ENCODE measurements around the gene SHROOM3. TPM values are rescaled to one million over a fixed set of nuclear protein-coding genes. Genes with fewer than 3 reads are reported as not detected.

SHROOM3 gene
- total and polyA plus RNA-seq, 4 donors = 4.7 to 25.8 (median 8.7) TPM

DNA sequence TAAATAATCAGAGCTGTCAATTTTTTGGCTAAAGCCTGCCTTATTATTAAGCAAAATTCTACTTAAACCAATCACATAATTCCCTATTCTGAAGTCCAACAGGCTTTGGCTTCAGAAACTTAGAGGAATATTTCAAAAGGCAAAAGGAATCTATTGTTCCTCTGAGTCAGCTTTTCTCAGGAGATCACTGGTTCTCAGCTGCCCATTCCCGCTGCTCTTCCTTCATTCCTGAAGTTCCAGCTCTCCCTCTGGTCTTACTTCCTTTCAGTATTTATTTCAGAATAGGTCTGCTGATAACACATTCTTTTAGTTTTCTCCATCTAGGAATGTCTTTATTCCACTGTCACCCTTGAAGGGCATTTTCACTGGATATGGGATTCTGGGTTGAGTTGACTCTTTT lies 329.2 kb downstream of the SHROOM3 start:
- no peaks in the 10 kb centered on the region for H3K4me1 ChIP-seq (ENCODE audit: control insufficient read depth in 4 of 4, insufficient read depth in 4 of 4, low read length in 3 of 4)
- no peak overlapping the region for H3K9ac ChIP-seq (ENCODE audit: low read depth in 1 of 2, low read length in 2 of 2)
- H3K9me3 ChIP-seq (ENCODE audit: control insufficient read depth in 4 of 4, low read length in 3 of 4) = no peaks in the 10 kb centered on the region
- peaks cover 0 to 21% (median 14%) of the 10 kb centered on the region in 4 donors for H3K36me3 ChIP-seq (ENCODE audit: control insufficient read depth in 4 of 4, insufficient read depth in 3 of 4, low read depth in 1 of 4, low read length in 3 of 4)
- H3K4me3 ChIP-seq (ENCODE audit: low read depth in 1 of 3, low read length in 3 of 3) = no peak overlapping the region
- TF ChIP-seq, protein P1, sequence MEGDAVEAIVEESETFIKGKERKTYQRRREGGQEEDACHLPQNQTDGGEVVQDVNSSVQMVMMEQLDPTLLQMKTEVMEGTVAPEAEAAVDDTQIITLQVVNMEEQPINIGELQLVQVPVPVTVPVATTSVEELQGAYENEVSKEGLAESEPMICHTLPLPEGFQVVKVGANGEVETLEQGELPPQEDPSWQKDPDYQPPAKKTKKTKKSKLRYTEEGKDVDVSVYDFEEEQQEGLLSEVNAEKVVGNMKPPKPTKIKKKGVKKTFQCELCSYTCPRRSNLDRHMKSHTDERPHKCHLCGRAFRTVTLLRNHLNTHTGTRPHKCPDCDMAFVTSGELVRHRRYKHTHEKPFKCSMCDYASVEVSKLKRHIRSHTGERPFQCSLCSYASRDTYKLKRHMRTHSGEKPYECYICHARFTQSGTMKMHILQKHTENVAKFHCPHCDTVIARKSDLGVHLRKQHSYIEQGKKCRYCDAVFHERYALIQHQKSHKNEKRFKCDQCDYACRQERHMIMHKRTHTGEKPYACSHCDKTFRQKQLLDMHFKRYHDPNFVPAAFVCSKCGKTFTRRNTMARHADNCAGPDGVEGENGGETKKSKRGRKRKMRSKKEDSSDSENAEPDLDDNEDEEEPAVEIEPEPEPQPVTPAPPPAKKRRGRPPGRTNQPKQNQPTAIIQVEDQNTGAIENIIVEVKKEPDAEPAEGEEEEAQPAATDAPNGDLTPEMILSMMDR (IDR thresholded peaks at IDR 0.05; ENCODE audit: low read depth, low read length, missing input control) = no peak
- no peak for TF ChIP-seq EGR1 (IDR thresholded peaks at IDR 0.05; ENCODE audit: low read depth in 2 of 2)
- H3K27ac ChIP-seq (ENCODE audit: low read depth in 1 of 2, low read length in 2 of 2) = no peak overlapping the region
- DNase-seq (ENCODE audit: low spot score) = no peak
- H3K27me3 ChIP-seq (ENCODE audit: control insufficient read depth in 4 of 4, insufficient read depth in 4 of 4, low read length in 3 of 4) = no peaks in the 10 kb centered on the region
- 86% methylated on average over 1 of the region's 1 CpG for WGBS

DNA sequence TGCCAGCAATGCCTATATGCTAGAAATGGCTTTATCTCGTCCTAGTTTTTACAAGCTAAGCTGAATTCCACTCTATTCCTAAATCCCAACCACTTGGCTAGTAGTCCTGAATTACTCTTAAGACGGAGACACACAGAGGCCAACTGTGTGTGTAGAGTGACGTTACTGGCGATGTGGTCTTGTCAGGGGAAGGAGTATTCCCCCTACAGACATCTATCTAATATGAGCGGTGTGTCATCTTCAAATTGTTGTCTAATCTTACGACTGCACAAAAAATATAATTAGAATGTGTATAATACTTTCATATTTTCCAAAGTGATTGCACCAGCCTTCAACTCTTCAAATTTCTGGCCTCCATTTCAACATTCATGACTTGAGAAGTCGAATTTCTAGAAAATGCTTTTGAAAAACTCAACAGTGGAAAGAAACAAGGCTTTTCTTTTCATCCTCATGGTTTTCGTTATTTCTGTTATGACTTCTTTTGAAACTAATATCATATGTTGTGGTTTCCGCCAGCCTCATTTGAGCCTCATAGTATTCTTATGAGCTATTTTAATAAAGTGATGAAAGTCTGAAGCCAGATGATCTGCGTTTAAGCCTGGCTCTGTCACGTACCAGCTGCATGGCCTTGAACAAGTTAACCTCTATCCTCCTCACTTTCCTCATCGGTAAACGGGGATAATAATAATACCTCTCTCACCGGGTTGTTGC lies 330.6 kb downstream of the SHROOM3 start:
- TF ChIP-seq, protein P1 (IDR thresholded peaks at IDR 0.05; ENCODE audit: low read depth, low read length, missing input control) = no peak
- TF ChIP-seq FOXA1 (IDR thresholded peaks at IDR 0.05) (no peak), EGR1 (IDR thresholded peaks at IDR 0.05; ENCODE audit: low read depth in 2 of 2) (no peak), SP1 (IDR thresholded peaks at IDR 0.05) (no peak), RAD21 (IDR thresholded peaks at IDR 0.05) (no peak), HNF4A (conservative IDR thresholded peaks at IDR 0.05) (no peak), JUND (IDR thresholded peaks at IDR 0.05) (no peak), YY1 (IDR thresholded peaks at IDR 0.05) (no peak), RXRA (IDR thresholded peaks at IDR 0.05) (no peak)
- TF ChIP-seq, protein P2, sequence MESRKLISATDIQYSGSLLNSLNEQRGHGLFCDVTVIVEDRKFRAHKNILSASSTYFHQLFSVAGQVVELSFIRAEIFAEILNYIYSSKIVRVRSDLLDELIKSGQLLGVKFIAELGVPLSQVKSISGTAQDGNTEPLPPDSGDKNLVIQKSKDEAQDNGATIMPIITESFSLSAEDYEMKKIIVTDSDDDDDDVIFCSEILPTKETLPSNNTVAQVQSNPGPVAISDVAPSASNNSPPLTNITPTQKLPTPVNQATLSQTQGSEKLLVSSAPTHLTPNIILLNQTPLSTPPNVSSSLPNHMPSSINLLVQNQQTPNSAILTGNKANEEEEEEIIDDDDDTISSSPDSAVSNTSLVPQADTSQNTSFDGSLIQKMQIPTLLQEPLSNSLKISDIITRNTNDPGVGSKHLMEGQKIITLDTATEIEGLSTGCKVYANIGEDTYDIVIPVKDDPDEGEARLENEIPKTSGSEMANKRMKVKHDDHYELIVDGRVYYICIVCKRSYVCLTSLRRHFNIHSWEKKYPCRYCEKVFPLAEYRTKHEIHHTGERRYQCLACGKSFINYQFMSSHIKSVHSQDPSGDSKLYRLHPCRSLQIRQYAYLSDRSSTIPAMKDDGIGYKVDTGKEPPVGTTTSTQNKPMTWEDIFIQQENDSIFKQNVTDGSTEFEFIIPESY (IDR thresholded peaks at IDR 0.05) = no peak
- TF ChIP-seq, protein P3, sequence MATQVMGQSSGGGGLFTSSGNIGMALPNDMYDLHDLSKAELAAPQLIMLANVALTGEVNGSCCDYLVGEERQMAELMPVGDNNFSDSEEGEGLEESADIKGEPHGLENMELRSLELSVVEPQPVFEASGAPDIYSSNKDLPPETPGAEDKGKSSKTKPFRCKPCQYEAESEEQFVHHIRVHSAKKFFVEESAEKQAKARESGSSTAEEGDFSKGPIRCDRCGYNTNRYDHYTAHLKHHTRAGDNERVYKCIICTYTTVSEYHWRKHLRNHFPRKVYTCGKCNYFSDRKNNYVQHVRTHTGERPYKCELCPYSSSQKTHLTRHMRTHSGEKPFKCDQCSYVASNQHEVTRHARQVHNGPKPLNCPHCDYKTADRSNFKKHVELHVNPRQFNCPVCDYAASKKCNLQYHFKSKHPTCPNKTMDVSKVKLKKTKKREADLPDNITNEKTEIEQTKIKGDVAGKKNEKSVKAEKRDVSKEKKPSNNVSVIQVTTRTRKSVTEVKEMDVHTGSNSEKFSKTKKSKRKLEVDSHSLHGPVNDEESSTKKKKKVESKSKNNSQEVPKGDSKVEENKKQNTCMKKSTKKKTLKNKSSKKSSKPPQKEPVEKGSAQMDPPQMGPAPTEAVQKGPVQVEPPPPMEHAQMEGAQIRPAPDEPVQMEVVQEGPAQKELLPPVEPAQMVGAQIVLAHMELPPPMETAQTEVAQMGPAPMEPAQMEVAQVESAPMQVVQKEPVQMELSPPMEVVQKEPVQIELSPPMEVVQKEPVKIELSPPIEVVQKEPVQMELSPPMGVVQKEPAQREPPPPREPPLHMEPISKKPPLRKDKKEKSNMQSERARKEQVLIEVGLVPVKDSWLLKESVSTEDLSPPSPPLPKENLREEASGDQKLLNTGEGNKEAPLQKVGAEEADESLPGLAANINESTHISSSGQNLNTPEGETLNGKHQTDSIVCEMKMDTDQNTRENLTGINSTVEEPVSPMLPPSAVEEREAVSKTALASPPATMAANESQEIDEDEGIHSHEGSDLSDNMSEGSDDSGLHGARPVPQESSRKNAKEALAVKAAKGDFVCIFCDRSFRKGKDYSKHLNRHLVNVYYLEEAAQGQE (IDR thresholded peaks at IDR 0.05) = no peak
- 92% methylated on average over 14 of the region's 14 CpGs for WGBS
- Histone ChIP-seq H3K4me3 (ENCODE audit: low read depth in 1 of 3, low read length in 3 of 3) (no peak overlapping the region), H3K4me1 (ENCODE audit: control insufficient read depth in 4 of 4, insufficient read depth in 4 of 4, low read length in 3 of 4) (no peaks in the 10 kb centered on the region), H3K36me3 (ENCODE audit: control insufficient read depth in 4 of 4, insufficient read depth in 3 of 4, low read depth in 1 of 4, low read length in 3 of 4) (peaks cover 2 to 21% (median 13%) of the 10 kb centered on the region in 4 donors), H3K9me3 (ENCODE audit: control insufficient read depth in 4 of 4, low read length in 3 of 4) (no peaks in the 10 kb centered on the region), H3K27me3 (ENCODE audit: control insufficient read depth in 4 of 4, insufficient read depth in 4 of 4, low read length in 3 of 4) (no peaks in the 10 kb centered on the region), H3K27ac (ENCODE audit: low read depth in 1 of 2, low read length in 2 of 2) (no peak overlapping the region), H3K9ac (ENCODE audit: low read depth in 1 of 2, low read length in 2 of 2) (no peak overlapping the region)
- DNase-seq (ENCODE audit: low spot score) = no peak

Measured in liver (tissue), 9 donors.